Measurements from ENCODE around the gene VEGFB. TPM values are rescaled to one million over a fixed set of nuclear protein-coding genes. Genes with fewer than 3 reads are reported as not detected.

VEGFB gene
- total RNA-seq, 1 experiment from 2014 or later = 61.7 TPM

- Histone ChIP-seq H3K4me3 (ENCODE audit: low read depth, low read length) (peak within 1 kb of the TSS; percentile 66), H3K9me3 (no peaks in the 10 kb centered on the region), H3K4me1 (peaks cover 26% of the 10 kb centered on the region), H3K27me3 (replicated peaks; ENCODE audit: control insufficient read depth, insufficient read depth, low read length) (no peaks in the 10 kb centered on the region), H3K36me3 (ENCODE audit: control insufficient read depth, insufficient read depth, low read length) (peaks cover 2% of the 10 kb centered on the region; the same call in 1 of the 2 replicates)
- H3K9me3 Mint-ChIP-seq (ENCODE audit: unreplicated experiment) = no peaks in the 10 kb centered on the region
- H3K4me1 Mint-ChIP-seq (ENCODE audit: low read depth, unreplicated experiment) = peaks cover 13% of the 10 kb centered on the region
- peak within 1 kb of the TSS; percentile 99 for H3K4me3 Mint-ChIP-seq (ENCODE audit: unreplicated experiment)
- TF ChIP-seq CTCF (IDR thresholded peaks at IDR 0.05; ENCODE audit: insufficient read depth in 1 of 2, low read depth in 1 of 2, low read length in 1 of 2, severe bottlenecking in 1 of 2, unreplicated experiment in 1 of 2) = peak; percentile 63 to 91
- no TSS peak for BruUV-seq (replicated peaks)
- POLR2A ChIA-PET = interaction anchor here (0.5 to 0.9 kb wide), 2 partner anchors 9 to 54 kb away, joined by 3 to 5 read pairs; partner anchors contain the start of gene ESRRA
- H3K27me3 Mint-ChIP-seq (ENCODE audit: insufficient read depth, unreplicated experiment) = no peaks in the 10 kb centered on the region
- H3K27ac Mint-ChIP-seq (ENCODE audit: unreplicated experiment) = peak within 1 kb of the TSS; percentile 85
- peaks cover 30% of the 10 kb centered on the region for H3K36me3 Mint-ChIP-seq (ENCODE audit: insufficient read depth, unreplicated experiment)
- peak in 1 of 2 experiments; percentile 77 for DNase-seq
- intact Hi-C loops (cut with micrococcal nuclease; ENCODE audit: unreplicated experiment) = loop anchor here (1.0 kb wide), 2 partner anchors 19 to 53 kb away; no protein-coding TSS in a partner anchor
- CTCF ChIA-PET = interaction anchor here (0.7 to 1.8 kb wide), 7 partner anchors 14 to 109 kb away, joined by 4 to 13 read pairs (median 7); partner anchors contain the start of genes ESRRA, NUDT22 and TRPT1
Observed at GRCh38 chr11:64251016-64251752, 16.8 kb downstream of the VEGFB start, which contains the start of gene PLCB3. Gene PLCB3, plus strand, starts transcription at chr11:64251530. Its CDS starts 120 bp downstream, at chr11:64251650.

GRCh38 chr11:64251753-64252002 lies 17.3 kb downstream of the VEGFB start:
- POLR2A ChIA-PET = interaction anchor here (0.5 to 1.4 kb wide), 2 partner anchors 53 to 66 kb away, joined by 4 to 5 read pairs; partner anchors contain the start of genes ESRRA, PRDX5 and TRMT112
- intact Hi-C loops (cut with micrococcal nuclease; ENCODE audit: unreplicated experiment) = loop anchor here (1.0 kb wide), 2 partner anchors 19 to 53 kb away; no protein-coding TSS in a partner anchor
- Mint-ChIP-seq H3K27ac (ENCODE audit: unreplicated experiment) (peak overlapping the region; percentile 85), H3K4me3 (ENCODE audit: unreplicated experiment) (peak overlapping the region; percentile 99), H3K36me3 (ENCODE audit: insufficient read depth, unreplicated experiment) (peaks cover 30% of the 10 kb centered on the region), H3K27me3 (ENCODE audit: insufficient read depth, unreplicated experiment) (no peaks in the 10 kb centered on the region), H3K9me3 (ENCODE audit: unreplicated experiment) (no peaks in the 10 kb centered on the region), H3K4me1 (ENCODE audit: low read depth, unreplicated experiment) (peaks cover 13% of the 10 kb centered on the region)
- TF ChIP-seq CTCF (IDR thresholded peaks at IDR 0.05; ENCODE audit: insufficient read depth in 1 of 2, low read depth in 1 of 2, low read length in 1 of 2, severe bottlenecking in 1 of 2, unreplicated experiment in 1 of 2) = no peak
- Histone ChIP-seq H3K4me1 (peaks cover 26% of the 10 kb centered on the region), H3K9me3 (no peaks in the 10 kb centered on the region), H3K27me3 (replicated peaks; ENCODE audit: control insufficient read depth, insufficient read depth, low read length) (no peaks in the 10 kb centered on the region), H3K36me3 (ENCODE audit: control insufficient read depth, insufficient read depth, low read length) (peaks cover 4% of the 10 kb centered on the region), H3K4me3 (ENCODE audit: low read depth, low read length) (peak overlapping the region; percentile 66)
- BruUV-seq (replicated peaks) = no TSS peak
- CTCF ChIA-PET = interaction anchor here (0.8 to 1.8 kb wide), 10 partner anchors 9 to 66 kb away, joined by 3 to 13 read pairs (median 8); partner anchors contain the start of genes ESRRA, FKBP2, NUDT22 and STIP1
- no peak for DNase-seq

GRCh38 chr11:64252003-64252872 lies 17.9 kb downstream of the VEGFB start:
- peak overlapping the region; percentile 66 for H3K4me3 ChIP-seq (ENCODE audit: low read depth, low read length)
- no peaks in the 10 kb centered on the region for H3K9me3 ChIP-seq
- ChIA-PET POLR2A (interaction anchor here (1.0 to 1.4 kb wide), 3 partner anchors 11 to 66 kb away, joined by 4 to 6 read pairs (median 4); partner anchors contain the start of genes PRDX5, STIP1 and TRMT112), CTCF (interaction anchor here (0.5 to 1.8 kb wide), 16 partner anchors 9 to 1502 kb away, joined by 3 to 13 read pairs (median 5); partner anchors contain the start of genes ESRRA, FKBP2, NUDT22 and POLR2G)
- TF ChIP-seq CTCF (IDR thresholded peaks at IDR 0.05; ENCODE audit: insufficient read depth in 1 of 2, low read depth in 1 of 2, low read length in 1 of 2, severe bottlenecking in 1 of 2, unreplicated experiment in 1 of 2) = peak; percentile 36 to 48
- Mint-ChIP-seq H3K9me3 (ENCODE audit: unreplicated experiment) (no peaks in the 10 kb centered on the region), H3K36me3 (ENCODE audit: insufficient read depth, unreplicated experiment) (peaks cover 24% of the 10 kb centered on the region), H3K27ac (ENCODE audit: unreplicated experiment) (peak overlapping the region; percentile 85), H3K4me1 (ENCODE audit: low read depth, unreplicated experiment) (peaks cover 13% of the 10 kb centered on the region), H3K27me3 (ENCODE audit: insufficient read depth, unreplicated experiment) (no peaks in the 10 kb centered on the region), H3K4me3 (ENCODE audit: unreplicated experiment) (peak overlapping the region; percentile 99)
- TSS peak; percentile 12 for BruUV-seq (replicated peaks)
- no peaks in the 10 kb centered on the region for H3K27me3 ChIP-seq (replicated peaks; ENCODE audit: control insufficient read depth, insufficient read depth, low read length)
- intact Hi-C loops (cut with micrococcal nuclease; ENCODE audit: unreplicated experiment) = no loop called here
- DNase-seq = peak; percentile 77 to 84
- peaks cover 4% of the 10 kb centered on the region for H3K36me3 ChIP-seq (ENCODE audit: control insufficient read depth, insufficient read depth, low read length)
- peaks cover 26% of the 10 kb centered on the region for H3K4me1 ChIP-seq
